GM18873 (cell line): ENCODE measurements around the gene ZNHIT6.
"Not testable (repeated sequence)": the region's sequence is repeated elsewhere in the genome, so short reads cannot be mapped to it uniquely, and the experiment has no call there.

Source experiments
- ATAC-seq: cut with Tn5 transposase; IDR thresholded peaks from one replicate; pipeline ENCODE4 v1.9.1; 2021; ENCODE audit warnings: mild to moderate bottlenecking, moderate library complexity, moderate number of reproducible peaks; ENCODE audit not compliant: unreplicated experiment, low FRiP score

ZNHIT6 gene, protein sequence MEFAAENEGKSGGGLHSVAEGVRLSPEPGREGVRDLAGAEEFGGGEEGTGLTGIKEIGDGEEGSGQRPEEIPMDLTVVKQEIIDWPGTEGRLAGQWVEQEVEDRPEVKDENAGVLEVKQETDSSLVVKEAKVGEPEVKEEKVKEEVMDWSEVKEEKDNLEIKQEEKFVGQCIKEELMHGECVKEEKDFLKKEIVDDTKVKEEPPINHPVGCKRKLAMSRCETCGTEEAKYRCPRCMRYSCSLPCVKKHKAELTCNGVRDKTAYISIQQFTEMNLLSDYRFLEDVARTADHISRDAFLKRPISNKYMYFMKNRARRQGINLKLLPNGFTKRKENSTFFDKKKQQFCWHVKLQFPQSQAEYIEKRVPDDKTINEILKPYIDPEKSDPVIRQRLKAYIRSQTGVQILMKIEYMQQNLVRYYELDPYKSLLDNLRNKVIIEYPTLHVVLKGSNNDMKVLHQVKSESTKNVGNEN

DNA sequence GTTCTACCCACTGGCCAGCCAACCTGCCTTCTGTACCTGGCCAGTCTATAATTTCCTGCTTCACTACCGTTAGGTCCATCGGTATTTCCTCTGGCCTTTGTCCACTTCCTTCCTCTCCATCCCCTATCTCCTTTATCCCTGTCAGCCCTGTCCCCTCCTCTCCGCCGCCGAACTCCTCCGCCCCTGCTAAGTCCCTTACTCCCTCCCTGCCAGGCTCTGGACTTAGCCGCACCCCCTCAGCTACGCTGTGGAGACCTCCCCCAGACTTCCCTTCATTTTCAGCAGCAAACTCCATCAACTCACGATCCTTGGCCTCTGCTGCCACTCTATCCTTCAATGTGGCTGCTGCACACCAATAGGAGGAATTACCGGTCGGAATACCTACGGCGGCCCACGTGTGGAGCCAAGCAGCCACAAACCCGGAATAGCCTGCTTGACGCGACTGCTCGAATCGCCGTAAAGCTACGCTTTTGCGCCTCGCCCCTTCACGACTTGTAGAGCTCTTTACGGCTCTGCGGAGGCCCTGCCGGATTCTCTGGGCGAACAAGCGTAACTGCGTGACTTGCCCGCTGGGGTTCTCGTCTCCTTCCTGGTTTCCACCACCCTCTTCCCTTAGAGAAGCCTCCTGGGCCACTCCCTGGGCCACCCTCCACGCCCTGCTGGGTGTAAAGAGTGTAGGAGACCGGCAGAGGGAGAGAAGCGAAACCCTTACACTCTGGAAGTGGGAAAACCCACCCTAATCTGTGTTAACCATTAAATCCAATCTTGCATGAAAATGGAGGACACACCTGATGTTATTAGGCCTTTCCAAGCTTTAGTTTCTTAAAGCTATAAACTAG is at the start of gene ZNHIT6:
Gene ZNHIT6, minus strand, starts transcription at position 444 of the 839 bp plus-strand sequence. Its CDS starts 149 bp downstream, at position 295.
- ATAC-seq: peak; percentile 85

DNA sequence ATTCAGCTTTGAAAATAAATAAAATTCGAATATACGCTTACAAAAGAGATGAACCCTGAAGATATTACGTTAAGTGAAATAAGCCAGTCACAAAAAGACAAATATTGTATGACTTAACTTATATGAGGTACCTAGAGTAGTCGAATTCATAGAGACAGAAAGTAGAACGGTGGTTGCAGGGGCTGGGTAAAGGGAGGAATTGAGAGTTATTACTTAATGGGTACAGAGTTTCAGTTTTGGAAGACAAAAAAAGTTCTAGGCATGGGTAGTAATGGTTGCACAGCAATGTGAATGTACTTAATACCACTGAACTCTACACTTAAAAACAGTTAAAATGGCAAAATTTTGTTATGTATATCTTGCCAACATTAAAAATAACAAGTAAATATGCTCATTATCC is 48.6 kb upstream of the ZNHIT6 start:
- ATAC-seq: no peak

DNA sequence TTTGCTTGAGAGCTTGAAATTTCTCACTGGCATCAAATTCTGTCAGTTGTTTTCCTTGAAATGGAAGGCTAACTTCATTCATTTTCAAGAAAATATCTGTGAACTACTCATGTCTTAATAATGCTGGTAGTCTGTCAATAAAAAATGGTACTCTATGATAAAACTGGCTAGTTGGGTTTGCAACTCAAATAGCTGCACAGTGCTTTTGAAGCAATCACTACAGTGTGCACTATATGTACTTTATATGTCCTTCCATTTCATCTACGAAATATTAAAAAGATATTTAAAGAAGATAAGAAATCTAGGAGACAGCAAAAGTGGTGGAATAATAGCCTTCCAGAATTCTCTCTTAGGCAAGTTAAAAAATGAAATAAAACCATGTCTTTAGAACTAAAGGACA is 39.9 kb upstream of the ZNHIT6 start:
- no peak for ATAC-seq

DNA sequence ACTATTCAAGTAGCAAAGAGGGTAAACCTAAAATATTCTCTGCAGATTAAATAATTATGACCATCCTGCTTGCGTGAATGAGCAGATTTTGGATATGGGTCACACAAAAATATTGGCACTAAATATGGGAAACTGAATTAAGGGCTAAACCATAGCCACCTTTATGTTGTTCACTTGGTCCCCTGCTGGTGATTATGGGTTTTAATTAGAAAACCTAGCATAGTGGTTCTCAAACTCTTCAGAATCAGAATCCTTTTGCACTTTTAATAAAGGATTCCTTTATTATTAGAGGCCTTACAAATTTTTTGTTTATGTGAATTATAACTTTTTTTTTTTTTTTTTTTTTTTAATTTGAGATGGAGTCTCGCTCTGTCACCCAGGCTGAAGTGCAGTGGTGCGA is 38.5 kb upstream of the ZNHIT6 start:
- ATAC-seq: no peak

DNA sequence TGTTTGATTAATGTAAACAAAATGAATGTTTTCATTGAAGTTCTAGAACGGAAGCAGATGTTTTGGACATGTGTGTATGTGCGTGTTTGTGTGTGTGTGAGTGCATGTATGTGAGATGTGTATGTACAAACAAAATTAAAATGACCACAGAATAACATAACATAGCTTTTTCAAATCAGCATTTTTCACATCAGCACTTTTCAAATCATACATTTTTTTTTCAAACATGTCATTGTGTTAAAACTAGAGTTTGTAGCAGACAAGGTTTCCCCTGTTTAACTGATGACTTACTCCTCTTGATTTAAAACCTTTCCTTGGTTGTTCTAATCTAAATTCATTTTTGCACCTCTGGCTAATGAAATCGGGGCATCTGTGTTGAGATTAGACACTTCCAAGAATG is 35.6 kb upstream of the ZNHIT6 start:
- ATAC-seq: no peak

DNA sequence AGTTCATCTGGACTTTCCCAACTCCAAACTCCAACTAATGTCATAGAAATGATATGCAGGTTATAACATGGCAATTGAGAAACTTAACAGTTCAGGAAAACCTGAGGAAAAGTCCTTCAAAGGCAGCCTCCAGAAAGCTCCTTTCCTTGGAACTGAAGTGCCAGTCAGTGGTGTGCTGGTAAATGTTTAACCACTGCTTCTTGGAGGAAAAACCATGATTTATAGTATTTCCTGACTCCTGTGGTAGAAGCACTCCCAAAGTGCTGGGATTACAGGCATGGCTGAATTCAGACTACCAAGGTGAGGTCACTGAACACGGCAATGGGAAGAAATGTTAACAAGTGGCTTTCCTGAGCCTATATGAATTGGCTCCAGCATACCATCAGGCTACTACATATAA is 26.7 kb upstream of the ZNHIT6 start:
- no peak for ATAC-seq

DNA sequence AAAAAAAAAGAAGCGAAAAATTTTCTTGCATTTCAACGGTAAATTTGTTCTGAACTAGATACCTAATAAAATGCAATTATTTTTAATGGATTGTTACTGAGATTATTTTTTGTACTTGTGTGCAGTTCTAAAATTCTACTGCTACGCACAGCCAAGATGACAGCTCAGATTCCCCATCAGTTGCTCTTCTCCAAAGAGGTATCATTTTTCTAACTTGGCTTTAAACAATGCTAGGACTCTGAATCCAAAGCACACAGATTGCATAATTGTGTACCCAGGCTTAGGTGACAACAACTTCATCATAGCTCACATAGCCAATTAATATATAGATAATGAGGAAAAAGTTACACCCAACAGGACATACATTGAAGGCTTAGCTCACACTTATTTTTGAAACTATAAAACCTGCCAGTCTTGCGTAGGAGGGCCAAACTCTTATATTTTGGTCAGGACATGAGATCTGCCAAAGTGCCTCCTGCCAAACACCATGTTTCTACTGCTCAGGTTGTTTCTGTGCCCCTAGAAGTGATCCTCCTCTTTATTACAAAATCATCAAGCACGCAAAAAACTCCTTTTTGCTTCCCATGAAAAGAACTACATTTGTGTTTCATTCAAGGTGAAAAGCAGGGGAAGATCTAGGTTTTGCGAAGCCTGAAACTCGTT is 10.6 kb upstream of the ZNHIT6 start:
- ATAC-seq: no peak

DNA sequence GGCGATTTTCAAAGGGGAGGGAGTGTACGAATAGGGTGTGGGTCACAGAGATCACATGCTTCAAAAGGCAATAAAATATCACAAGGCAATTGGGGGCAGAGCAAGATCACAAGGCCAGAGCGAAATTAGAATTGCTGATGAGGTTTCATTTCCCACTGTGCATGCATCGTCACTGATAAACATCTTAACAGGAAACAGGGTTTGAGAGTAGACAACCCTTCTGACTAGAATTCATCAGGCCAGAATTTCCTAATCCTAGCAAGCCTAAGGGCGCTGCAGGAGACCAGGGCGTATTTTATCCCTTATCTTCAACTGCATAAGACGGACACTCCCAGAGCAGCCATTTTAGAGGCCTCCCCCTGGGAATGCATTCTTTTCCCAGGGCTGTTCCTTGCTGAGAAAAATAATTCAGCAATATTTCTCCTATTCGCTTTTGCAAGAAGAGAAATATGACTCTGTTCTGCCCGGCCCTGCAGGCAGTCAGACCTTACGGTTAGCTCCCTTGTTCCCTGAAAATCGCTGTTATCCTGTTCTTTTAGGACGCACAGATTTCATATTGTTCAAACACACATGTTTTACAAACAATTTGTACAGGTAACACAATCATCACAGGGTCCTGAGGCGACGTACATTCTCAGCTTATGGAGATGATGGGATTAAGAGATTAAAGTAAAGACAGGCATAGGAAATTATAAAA is 6.3 kb upstream of the ZNHIT6 start:
- not testable (repeated sequence) for ATAC-seq

DNA sequence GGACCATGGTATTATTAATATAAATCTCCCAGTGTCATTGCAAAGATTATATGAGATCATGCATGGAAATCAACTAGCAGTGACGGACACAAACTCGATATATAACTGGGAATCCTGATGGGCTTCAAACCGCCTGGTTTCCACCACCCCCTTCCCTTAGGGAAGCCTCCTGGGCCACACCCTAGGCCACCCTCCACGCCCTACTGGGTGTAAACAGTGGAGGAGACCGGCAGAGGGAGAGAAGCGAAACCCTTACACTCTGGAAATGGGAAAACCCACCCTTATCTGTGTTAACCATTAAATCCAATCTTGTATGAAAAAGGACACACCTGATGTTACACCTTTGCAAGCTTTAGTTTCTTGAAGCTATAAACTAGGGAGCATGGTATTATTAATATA is 595 bp upstream of the ZNHIT6 start:
- no peak for ATAC-seq

DNA sequence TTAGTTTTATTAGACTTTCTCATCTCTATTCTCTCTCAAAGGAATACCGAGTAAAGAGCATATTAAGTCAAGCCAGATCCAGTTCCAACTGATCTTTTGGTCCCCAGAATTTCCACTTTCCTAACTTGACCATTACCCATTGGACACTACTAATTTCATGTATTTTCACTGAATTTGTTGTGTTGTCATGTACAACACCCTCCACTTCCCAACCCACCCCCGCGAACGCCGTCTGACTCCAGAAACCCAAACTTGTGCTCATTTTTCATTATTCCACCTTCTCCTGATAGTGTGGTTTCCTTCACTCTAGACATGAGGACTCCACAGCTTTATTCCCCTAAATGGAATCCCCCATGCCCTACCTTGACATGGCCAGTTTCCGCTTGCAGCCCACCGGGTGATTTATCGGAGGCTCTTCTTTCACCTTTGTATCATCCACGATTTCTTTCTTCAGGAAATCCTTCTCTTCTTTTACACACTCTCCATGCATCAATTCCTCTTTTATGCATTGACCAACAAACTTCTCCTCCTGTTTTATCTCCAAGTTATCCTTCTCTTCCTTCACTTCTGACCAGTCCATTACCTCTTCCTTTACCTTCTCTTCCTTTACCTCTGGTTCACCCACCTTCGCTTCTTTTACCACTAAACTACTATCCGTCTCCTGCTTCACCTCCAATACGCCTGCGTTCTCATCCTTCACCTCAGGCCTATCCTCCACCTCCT is 805 bp downstream of the ZNHIT6 start:
- ATAC-seq: peak; percentile 15

DNA sequence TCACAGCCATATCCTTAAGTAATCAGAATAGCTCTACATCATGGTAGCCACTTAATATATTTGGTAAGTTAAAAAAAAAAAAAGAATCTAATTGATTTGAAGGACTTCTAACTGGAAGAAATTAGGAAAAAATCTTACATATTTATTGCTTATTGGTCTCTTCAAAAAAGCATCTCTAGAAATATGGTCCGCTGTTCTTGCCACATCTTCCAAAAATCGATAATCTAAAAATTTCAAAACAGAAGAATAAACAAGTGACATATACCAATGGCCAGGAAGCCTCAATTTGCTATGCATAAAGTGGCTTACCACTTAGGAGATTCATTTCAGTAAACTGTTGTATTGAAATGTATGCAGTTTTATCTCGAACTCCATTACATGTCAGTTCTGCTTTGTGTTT is 2.3 kb downstream of the ZNHIT6 start:
- ATAC-seq: no peak

DNA sequence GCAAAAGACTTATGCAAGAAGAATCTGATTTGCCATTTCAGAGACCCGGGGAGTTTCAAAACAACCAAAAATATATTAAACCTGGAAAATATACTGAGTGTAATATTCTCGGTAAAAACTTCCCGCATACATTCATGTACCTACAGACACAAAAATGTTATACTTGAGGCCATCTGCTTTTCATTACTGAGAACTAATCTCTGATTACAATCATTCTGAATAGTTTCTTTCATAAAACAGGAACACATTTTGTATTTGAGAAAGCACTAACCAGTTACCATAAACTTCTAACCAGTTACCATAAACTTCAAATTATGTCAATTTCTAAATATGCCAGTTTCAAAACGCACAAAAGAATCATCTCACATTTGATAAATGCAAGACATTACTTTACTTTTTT is 7.8 kb downstream of the ZNHIT6 start:
- no peak for ATAC-seq

DNA sequence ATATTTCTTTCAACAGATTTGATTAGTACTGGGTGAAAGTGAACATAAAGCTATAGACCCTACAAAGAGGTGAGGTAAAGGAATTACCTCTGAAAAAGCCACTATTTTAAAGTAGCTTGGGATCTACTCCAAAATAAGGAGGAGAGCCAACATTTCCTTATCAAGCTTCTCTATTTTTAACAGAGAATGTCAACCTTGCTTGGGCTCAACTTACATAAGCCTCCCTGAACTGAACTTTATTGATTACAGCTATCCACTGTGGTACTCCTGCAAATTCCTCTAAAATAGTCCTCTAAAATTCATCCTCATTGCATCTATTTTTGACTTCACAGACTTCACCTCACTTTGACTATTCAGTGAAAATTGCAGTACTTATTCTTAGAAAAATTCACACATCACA is 10.3 kb downstream of the ZNHIT6 start:
- no peak for ATAC-seq

DNA sequence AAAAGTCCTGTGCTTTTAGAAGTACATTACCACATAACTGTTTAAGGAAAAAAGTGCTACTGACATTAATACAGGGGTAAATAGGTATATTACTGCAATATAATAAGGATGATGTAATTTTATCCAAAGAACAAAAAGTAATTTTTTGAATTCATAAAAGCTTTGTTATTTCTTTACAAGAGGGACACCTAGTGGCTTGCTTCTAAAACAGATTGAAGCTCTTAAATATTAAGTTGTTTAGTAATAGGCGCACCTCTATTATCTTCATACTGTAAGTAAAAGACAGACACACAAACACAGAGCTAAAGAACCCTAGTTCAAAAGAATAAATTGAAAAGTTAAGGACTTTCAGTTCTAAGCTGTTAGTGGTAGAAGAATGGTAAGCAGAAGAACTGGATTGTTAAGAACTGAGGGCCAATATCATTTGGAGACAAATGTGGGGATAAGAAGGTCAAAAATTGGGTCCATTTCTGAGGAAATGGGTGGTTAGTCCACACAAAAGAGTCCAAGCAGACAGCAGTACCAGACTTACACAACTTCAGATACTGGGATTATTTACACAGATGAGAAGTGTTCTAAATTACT is 15.4 kb downstream of the ZNHIT6 start:
- ATAC-seq: no peak

DNA sequence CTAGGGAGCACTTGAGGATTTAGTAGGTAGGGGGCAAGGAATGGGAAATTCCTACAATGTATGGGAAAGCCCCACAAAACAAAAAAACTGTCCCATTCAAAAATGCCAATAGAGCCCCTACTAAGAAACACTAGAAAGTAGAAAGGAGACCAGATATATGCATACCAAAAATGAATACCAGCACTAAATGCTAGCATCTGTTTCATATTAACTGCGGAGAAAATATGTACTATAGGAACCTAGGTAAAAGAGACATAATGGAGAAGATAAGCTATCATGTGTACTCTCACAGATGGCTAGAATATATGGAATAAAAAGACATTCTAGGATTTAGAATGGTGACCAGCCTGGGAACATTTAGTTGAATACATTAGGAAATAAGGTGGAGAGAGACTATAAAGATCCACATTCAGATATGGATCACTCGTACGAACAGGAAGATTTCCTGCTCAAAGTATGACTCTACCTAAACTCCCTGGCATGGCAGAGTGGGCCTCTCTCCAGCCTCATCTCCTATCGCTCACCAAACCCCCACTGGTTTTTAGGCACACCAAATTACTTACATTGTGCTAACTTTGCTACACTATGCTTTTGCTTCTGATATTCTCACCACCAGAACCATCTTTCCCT is 18.3 kb downstream of the ZNHIT6 start:
- no peak for ATAC-seq

DNA sequence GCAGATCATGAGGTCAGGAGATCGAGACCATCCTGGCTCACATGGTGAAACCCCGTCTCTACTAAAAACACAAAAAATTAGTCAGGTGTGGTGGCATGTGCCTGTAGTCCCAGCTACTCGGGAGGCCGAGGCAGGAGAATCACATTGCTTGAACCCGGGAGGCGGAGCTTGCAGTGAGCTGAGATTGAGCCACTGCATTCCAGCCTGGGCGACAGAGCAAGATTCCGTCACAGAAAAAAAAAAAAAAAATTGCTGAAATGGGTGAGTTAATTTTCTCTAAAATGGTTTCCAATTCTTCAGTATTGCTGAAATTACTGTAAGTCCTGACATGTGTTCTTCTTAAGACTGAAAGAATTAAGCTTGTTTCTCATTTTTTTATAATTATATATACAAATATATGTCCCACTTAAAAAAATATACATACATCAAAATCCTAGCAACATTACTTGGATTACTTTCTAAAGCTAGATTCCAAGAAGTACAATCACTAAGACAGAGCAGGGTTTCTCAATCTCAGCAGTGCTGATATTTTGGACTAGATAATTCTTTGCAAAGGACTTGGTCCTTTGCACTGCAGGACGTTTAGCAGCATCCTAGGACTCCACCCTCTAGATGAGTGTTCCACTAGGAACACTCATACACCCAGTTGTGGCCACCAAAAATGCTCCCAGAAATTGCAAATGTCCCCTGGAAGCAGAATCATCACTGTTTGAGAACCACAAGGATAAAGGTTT is 24.8 kb downstream of the ZNHIT6 start:
- ATAC-seq: no peak

DNA sequence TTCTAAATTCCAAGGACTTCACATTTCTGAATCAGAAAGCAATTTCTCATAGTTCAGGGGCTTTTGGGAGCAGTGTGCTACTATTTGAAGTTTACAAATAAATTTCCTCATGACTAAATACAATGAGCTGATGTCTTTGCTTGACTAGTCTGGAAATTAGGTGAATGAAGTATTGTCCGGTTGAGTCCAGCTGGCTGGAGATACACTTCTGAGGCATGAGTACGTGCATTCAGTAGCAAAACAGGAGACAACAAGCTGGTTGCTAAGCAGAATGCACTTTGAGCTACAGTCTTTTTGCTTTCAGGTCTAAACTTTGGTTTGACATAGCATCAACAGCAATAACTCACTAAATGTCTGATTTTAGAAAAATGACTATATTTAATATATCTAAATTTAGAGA is 27.1 kb downstream of the ZNHIT6 start:
- no peak for ATAC-seq

DNA sequence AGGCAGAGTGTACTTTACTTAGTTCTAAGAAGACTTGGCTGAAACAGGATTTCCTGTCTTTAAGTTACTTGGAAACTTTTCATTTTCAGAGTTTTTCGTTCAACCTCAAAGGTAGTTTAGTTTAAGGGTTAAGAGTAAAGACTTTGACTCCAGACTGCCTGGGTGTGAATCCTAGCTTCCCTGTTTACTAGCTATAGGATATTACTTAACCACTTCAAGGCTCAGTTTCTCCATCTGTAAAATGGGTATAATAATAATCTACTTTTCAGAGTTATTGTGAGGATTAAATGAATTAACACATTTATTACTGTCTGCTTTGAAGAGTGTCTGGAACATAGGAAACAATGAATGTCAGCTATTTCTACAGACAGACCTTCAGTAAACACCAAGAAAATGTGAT is 30.0 kb downstream of the ZNHIT6 start:
- no peak for ATAC-seq
